Adrenal gland (tissue), 5 donors: ENCODE measurements around the gene KSR2.

Source experiments
- POLR2A ChIP-seq, 2 donors: fragments of 450-650 bp; IDR thresholded peaks; one replicate each; pipeline ENCODE4 v1.6.1; 2017; ENCODE audit warnings: antibody characterized with exemption in 2 of 2, mild to moderate bottlenecking in 2 of 2, moderate library complexity in 1 of 2
- TF ChIP-seq, protein P1 (sequence below), 6 experiments: fragments of 450-650 bp in 4 of 6; fragments of 200-600 bp in 2 of 6; sonication (generic) in 1 of 6; IDR thresholded peaks; 1 replicate in 5 of 6; 2 replicates in 1 of 6; pipeline versions ENCODE4 v1.5.1 to v1.8.0; 2016 to 2021; ENCODE audit warnings: antibody characterized with exemption in 6 of 6, mild to moderate bottlenecking in 2 of 6, moderate library complexity in 1 of 6
- donor health status: DM: no; HTN: no; CAD: no.

DNA sequence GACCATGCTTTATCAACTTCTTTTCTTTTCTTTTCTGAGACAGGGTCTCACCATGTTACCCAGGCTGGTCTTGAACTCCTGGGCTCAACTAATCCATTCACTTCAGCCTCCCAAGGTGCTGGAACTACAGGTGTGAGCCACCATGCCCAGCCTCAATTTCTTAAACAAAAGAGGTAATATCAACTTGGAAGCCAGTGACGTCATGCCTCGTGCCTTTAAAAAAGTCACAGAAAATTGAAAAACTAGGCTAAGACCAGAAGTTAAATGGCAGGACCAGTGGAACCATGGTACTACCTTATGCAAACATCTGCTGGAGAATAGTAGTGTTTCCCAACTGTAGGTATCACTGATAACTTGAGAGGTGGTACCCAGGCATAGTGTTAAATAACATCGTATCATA, 103.3 kb downstream of the KSR2 start:
- TF ChIP-seq, protein P1, sequence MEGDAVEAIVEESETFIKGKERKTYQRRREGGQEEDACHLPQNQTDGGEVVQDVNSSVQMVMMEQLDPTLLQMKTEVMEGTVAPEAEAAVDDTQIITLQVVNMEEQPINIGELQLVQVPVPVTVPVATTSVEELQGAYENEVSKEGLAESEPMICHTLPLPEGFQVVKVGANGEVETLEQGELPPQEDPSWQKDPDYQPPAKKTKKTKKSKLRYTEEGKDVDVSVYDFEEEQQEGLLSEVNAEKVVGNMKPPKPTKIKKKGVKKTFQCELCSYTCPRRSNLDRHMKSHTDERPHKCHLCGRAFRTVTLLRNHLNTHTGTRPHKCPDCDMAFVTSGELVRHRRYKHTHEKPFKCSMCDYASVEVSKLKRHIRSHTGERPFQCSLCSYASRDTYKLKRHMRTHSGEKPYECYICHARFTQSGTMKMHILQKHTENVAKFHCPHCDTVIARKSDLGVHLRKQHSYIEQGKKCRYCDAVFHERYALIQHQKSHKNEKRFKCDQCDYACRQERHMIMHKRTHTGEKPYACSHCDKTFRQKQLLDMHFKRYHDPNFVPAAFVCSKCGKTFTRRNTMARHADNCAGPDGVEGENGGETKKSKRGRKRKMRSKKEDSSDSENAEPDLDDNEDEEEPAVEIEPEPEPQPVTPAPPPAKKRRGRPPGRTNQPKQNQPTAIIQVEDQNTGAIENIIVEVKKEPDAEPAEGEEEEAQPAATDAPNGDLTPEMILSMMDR (IDR thresholded peaks at IDR 0.05): no peak
- TF ChIP-seq POLR2A (IDR thresholded peaks at IDR 0.05): no peak
